GM21717 (cell line): ENCODE data around the gene GLIS1.

Experiments
- ATAC-seq: cut with Tn5 transposase; IDR thresholded peaks from one replicate; pipeline ENCODE4 v1.9.1; 2021; ENCODE audit warnings: mild to moderate bottlenecking, moderate library complexity; ENCODE audit not compliant: unreplicated experiment

The GLIS1 gene

GRCh38 chr1:53502641-53503432 is 236.1 kb downstream of the GLIS1 start:
- no peak for ATAC-seq

DNA sequence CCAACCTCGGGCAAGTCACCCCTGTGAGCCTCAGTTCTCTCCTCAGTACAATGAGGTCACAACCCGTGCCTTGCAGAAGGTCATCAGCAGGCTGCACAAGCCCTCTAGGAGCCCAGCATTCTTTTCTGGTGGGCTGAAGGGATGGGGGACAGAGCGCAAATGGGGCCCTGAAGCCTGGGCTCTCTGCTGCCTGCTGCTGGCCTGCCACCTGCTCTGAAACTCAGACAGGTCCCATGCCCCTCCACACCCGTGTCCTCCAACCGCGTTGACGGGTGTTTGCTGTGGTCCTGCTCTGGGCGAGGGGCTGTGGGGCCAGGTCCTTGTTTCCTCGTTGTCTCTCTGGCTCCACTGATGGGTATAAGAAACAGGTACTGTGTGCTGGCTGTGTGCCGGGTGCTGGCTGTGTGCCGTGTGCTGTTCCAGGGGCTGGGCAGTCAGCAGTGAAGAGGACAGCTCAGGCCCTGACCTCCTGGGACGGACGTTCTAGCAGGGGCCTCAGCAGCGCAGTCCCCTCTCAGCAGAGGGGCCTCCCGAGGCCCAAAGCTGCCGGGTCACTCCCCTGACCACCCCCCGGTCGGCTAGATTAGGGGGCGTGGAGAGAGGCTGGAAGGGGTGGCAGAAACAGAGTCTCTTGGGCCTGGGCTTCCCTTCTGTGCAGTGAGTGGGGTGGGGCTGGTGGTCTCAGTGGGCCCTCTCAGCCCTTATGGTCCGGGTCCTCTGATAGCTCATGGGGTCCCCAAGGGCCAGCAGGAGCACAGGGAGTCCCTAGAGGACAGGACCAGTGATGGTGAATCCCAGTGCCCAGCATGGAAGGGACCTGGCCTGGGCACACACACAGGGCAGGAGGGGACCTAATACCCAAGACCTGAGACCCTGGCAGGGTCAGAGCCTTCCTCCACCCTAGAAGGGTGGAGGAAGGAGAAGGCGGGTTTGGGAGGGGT is 237.6 kb downstream of the GLIS1 start:
- no peak for ATAC-seq

DNA sequence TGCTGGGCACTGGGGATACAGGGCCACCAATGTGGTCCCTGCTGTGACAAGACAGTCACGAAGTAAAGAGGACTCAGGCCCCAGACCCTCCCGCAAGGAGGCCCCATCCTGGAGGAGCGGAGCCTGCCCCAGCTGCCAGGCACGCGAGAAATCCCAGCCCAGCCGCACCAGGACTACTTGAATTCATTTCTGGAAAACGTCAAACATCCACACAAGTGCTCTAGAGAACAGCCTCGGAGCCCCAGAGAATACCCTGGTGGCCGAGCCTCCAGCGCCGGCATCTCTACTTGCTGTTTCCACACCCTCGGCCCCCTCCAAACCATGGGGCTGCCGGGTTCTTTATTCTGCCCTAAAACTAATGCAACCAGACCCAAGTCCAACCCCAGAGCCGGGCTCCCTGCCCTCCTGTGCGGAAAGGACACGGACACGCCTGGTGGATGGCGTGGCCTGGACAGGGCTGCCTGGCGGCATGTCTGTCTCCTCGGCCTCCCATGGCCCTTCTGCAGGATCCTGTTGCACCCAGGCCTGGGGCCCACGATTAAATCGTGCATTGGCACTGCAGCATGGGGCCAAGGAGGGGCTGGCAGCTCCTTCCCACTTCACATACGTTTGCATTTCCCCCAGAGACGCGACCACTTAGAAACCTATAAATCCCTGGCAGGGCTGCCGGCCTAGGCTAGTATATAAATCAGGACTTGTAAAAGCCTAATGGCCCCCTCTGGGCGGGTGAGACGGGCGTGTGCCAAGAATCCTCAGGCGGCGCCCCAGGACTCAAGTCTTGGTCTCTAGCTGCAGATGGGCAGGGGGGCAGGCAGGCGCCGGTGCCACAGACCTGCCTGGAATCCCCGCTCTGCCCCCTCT is 238.5 kb downstream of the GLIS1 start:
- no peak for ATAC-seq

- ATAC-seq = no peak
These were observed 239.4 kb downstream of the GLIS1 start for GRCh38 chr1:53499257-53500203.

GRCh38 chr1:53498555-53499131 is 240.3 kb downstream of the GLIS1 start:
- ATAC-seq = no peak

DNA sequence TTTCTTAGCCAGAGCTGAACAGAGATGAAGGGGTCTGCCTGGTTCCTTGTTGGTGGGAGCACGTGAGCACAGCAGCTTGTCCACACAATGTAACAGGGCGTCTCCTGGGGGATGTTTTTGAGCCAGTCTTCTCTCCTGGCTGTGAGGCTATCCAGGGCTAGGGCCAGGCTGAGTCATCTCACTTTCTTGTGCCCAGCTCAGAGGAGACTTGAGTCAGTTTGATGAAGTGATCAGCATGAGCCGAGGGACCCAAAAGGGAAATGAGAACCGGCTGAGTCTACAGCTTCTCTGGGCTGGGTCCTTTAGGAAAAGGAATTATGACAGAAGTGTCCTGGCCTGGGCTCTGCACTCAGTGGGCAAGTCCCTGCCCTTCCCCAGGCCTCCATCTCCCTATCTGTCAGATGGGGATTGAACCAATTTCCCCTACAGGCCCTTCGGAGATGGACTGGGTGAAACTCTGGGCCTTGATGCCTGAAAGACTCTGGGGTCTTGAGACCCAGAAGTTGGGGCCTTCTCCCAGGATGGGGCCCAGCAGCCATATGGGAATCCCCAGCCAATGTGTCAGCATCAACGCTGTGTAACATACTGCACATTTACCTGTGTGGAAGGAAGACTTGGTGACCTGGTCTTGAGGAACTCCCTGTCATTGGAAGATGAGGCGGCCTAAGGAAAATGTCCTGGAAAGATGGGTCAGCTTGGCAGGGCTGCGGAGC is 243.2 kb downstream of the GLIS1 start:
- no peak for ATAC-seq

DNA sequence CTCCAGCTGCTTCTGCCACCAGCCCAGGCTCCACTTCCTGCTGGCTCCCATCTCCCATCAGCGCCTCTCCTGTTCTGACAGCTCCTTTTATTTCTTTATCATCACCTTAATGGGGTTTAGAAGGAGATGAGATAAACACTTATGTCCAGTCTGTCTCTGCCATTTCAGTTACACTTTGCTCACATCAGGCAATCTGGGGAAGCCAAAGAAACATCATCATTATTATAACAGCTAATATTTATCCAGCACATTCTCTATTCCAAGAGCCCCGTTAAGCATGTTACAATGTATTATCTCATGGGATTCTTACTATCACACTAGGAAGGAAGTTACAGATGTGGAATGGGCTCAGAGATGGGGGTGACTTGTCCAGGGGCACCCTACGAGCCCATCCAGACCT is 248.6 kb downstream of the GLIS1 start:
- no peak for ATAC-seq

GRCh38 chr1:53486395-53487026 is 252.5 kb downstream of the GLIS1 start:
- no peak for ATAC-seq

DNA sequence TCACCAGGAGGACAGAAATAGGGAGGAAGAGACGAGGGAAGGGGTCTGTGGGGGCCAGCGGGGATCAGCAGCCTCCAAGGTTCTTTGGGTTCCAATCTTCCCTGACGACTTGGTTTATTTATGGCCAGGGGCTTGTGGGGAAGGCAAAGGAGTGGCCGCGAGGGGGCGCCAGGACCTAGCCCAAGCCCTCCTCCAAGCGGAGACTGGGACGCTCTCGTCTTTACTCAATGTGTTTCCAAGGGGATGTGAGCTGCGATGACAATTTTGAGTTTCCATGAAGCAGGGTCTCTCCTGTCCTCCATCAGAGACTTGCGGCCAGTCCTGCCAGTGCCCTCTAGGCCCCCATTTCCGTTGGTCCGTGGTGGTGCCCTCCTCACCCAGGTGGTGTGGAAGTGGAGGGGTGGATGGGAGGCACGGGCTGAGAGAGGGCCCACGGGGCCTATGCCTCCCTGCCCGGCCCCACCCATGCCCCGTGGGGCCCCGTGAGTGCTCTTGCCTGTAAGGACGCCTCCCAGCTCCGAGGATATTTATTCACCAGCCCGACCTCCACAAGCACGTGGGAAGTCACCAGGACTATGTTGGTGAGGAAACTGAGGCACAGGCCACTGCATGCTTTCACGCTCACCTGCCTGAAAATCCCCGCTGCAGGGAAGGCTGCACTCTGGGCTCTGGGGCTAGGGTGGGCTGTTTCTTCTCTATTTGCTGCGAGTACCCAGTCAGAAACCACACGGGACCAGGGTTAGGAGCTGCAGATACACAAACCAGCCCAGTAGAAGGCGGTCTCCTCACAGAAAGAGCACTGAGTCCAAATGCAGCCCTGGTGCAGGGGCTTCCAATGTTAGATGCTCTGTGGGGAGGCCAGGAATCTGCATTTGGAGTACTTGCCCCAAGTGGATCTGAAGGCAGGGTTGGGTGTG is 253.2 kb downstream of the GLIS1 start:
- no peak for ATAC-seq

GRCh38 chr1:53484705-53485477 is 254.1 kb downstream of the GLIS1 start:
- ATAC-seq = no peak

GRCh38 chr1:53483656-53484055 is 255.3 kb downstream of the GLIS1 start:
- no peak for ATAC-seq

- no peak for ATAC-seq
These were observed 255.8 kb downstream of the GLIS1 start for GRCh38 chr1:53483170-53483569.

DNA sequence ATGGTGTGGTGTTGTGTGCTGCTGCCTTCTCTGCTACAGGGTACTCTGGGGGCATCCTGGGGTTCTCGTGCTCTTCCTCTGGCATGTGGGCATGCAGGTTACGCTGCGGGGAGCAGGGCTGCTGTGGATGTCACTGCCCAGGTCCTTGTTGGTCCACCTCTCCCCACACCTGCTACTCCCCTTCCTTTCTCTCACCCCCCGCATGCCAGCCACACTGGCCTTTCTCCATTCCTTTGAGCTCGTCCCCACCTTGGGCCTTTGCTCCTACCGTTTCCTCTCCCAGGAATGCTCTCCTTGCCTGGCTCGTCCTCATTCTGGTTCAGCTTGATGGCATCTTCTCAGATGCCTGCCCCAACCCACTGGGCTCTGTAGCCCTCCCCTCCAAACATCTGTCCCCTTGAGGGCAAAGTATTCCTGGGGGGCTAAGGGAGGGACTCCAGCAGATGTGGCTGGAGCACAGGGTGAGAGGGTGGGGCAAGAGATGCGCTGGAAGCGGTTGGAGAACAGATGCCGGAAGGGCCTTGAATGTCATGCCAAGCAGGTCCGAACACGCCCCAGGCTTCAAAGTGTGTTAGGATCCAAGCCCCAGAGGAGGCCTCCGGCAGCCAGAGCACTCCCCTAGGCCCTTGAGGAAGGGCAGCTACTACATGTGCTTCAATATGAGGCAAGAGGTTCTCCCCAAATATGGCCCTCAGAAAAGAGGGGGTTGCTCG is 256.4 kb downstream of the GLIS1 start:
- ATAC-seq = no peak

DNA sequence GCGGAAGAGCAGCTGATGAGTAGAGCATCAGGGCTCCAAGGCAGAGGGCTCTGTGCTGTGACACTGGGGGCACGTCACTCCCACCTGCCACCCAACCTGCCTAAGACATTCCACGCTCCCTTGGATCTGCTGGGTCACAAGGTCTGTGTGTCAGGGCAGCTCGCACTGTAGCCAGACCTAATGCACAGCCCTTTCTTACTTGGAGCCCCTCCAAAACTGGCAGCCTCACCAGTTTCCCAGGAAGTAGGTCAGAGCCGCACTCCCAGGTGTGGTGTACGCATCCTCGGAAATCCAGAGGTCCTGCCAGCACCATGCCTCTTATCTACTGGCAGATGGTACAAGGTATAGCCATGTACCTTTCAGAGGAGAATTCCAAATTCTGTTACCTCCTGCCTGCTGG is 257.5 kb downstream of the GLIS1 start:
- ATAC-seq = no peak

DNA sequence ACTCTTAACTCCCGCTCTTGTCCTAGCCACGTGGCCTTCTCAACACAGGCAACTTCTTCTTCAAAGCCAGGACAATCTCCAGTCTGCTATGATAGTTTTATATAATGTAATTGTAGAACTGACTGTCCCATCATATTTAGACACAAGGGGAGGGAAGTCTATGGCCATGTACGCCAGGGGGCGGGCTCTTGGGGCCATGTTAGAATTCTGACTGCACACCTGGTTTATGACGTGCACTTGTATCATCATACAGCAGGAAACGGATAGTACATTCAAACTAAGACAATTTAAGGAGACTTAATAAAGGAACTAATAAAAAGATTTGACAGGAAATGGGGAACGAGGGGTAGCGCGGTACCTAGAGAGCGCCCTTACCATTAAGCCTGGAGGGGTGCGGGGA is 258.3 kb downstream of the GLIS1 start:
- ATAC-seq = no peak

DNA sequence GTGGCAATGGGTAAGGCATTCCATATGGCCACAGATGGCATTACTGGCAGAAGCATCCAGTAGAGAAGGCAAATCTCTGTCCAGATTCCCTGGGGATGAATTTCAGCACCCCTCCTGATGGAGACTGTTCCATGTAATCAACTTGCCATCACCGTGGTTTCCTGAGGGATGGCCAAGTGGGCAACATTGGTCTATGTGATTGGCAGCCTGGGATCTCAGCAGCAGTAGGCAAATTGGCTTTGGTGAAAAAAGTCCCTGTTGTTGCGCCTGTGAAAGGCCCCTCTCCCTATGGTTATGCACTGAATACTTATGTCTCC is 260.5 kb downstream of the GLIS1 start:
- no peak for ATAC-seq
